NCI-H2196 treated with DMSO at 0.1 percent for 48 hours (cell line): ENCODE data around the gene SPPL2B.
"Not testable (repeated sequence)": the region's sequence is repeated elsewhere in the genome, so short reads cannot be mapped to it uniquely, and the experiment has no call there.

Source experiments
- DNase-seq: peaks from one replicate; lab custom pipeline; 2025; ENCODE audit not compliant: unreplicated experiment; lab: John Stamatoyannopoulos, UW

The SPPL2B gene

GRCh38 chr19:2336528-2337328 lies 8.2 kb downstream of the SPPL2B start:
- DNase-seq, result no peak

- no peak for DNase-seq
These were observed 8.8 kb downstream of the SPPL2B start for GRCh38 chr19:2337329-2337707.

DNA sequence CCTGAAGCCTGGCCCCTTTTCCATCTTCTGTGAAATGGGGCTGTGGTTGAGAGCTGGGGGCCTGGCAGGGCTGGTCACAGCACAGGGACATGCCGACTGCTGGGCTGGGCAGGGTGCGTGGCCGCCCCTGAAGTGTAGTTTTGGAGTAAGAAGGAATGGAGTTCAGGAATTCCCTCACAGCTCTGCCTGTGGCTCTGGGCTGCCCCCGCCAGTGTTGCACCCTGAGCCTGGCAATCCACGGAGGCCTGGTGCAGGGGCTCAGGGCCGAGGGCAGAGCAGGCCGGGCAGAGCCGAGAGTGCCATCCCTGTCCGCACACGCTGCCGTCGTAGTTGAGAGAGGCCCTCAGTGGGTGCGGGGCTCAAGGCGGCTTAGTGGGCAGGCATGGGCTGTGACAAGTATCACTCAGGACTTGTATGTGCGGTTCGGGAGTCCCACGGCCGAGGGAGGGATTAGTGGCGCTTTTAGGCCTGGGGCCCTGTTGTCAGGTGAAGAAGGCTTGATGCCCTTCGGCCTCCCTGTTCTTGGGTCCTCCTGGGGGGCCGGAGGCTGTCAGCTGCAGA lies 9.7 kb downstream of the SPPL2B start:
- DNase-seq, result no peak

- no peak for DNase-seq
These were observed 10.5 kb downstream of the SPPL2B start for GRCh38 chr19:2338751-2339643.

DNA sequence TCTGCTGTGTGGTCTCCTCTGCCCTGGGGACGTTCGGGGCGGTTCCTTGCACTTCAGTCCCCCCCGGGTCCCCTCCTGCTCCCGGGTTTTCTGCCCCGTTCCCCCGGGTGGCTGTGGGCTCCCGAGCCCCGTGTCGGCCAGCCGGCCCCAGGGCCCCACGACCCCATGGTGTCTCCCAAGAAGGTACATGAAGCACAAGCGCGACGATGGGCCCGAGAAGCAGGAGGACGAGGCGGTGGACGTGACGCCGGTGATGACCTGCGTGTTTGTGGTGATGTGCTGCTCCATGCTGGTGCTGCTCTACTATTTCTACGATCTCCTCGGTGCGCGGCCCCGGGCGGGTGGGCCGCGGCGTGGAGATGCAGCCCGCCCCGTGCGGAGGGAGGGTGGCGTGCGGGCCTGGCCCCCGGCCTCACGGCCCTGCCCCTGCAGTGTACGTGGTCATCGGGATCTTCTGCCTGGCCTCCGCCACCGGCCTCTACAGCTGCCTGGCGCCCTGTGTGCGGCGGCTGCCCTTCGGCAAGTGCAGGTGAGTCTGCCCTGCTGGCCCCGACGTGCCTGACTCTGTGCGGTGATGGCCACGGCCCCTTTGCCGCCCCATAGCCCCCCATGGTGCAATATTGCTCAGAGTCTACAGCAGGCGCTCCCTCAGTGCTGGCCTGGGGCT lies 11.3 kb downstream of the SPPL2B start:
- no peak for DNase-seq

DNA sequence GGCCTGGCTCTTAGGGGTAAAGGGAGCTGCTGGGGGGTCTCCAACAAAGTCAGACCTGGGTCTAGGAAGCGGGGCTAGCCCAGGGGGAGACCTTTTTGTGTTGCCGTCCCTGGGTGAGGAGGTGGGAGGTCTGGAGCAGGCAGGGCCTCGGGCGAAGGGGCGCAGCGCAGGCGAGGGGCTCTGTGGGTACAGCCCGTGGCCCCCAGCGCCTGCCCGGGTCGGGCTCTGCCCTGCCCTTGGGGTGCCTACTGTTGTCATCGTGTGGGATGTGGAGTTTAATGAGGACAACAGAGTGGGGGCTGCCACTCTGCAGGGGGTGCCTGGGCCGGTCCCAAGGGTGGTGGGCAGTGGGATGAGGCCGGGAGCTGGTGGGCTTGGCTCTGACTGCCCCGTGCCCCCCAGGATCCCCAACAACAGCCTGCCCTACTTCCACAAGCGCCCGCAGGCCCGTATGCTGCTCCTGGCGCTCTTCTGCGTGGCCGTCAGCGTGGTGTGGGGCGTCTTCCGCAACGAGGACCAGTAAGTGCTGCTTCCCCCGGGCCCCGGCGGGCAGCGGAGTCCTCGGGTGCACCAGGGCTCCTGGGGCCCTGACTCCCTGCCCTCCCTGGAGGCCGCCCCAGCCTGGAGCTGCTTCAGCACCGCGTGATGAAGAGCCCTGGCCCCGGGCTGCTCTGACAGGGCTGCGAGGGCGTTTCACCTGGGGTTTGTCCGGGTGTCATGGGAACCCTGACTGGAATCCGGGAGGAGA lies 12.2 kb downstream of the SPPL2B start:
- DNase-seq, result no peak

- DNase-seq, result no peak
These were observed 12.8 kb downstream of the SPPL2B start for GRCh38 chr19:2341244-2341751.

DNA sequence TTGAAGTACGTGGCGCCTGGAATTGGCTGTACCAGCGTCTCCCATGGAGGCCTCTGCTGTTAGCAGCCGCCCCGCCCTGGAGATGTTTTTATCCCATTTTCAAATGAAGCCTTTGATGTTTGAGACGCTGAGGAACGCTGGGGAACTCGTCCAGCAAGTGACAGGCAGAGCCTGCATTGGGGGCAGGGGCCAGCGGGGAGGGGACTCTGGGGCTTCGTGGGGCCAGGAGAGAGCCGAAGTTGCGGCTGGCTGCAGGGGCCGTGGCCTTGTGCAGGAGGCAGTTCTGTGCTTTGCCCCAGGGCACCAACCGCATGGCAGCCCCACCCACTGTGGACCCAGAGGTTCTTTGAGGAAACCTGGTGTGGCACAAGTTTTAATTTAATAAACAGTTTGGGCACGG lies 13.5 kb downstream of the SPPL2B start:
- no peak for DNase-seq

- DNase-seq, result no peak
These were observed 14.3 kb downstream of the SPPL2B start for GRCh38 chr19:2342656-2343288.

- no peak for DNase-seq
These were observed 15.0 kb downstream of the SPPL2B start for GRCh38 chr19:2343289-2343982.

- DNase-seq, result no peak
These were observed 15.9 kb downstream of the SPPL2B start for GRCh38 chr19:2344381-2344870.

- DNase-seq, result no peak
These were observed 16.6 kb downstream of the SPPL2B start for GRCh38 chr19:2345076-2345475.

GRCh38 chr19:2345794-2346663 lies 17.5 kb downstream of the SPPL2B start:
- DNase-seq, result peak; percentile 47

GRCh38 chr19:2349818-2350217 lies 21.3 kb downstream of the SPPL2B start:
- DNase-seq, result not testable (repeated sequence)

- no peak for DNase-seq
These were observed 22.2 kb downstream of the SPPL2B start for GRCh38 chr19:2350656-2351055.

- no peak for DNase-seq
These were observed 23.1 kb downstream of the SPPL2B start for GRCh38 chr19:2351591-2351990.

DNA sequence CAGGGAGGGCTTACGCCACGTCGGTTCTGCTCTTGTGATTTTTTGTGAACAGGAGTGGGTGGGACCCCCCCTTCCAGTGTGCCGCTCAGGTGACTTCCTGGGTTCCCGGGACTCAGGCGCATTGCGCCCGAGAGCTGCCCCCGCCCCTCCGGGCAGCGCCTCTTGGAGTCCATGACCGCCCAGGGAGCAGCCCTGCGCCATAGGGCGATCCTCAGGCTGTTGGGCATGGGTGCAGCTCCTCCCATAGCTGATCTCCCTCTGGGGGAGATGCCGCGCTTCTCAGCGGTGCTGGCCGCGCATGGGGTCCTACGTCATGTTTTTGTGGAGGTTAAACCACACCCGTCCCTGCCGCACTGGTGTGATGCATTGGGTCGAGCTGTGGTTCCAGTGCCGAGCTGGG lies 23.6 kb downstream of the SPPL2B start:
- DNase-seq, result no peak
